PC-9 (cell line): ENCODE measurements around the gene HTR4.

Experiments
- EZH2 ChIP-seq: fragments of 200-600 bp; sonication (generic); IDR thresholded peaks from 2 replicates; pipeline ENCODE4 v1.8.0; 2017; ENCODE audit warnings: antibody characterized with exemption, low read depth
- TF ChIP-seq, protein P1 (sequence below): fragments of 200-600 bp; sonication (generic); conservative IDR thresholded peaks from 2 replicates; pipeline ENCODE4 v1.6.1; 2017; ENCODE audit warnings: mixed run types, antibody characterized with exemption, mild to moderate bottlenecking, moderate library complexity

DNA sequence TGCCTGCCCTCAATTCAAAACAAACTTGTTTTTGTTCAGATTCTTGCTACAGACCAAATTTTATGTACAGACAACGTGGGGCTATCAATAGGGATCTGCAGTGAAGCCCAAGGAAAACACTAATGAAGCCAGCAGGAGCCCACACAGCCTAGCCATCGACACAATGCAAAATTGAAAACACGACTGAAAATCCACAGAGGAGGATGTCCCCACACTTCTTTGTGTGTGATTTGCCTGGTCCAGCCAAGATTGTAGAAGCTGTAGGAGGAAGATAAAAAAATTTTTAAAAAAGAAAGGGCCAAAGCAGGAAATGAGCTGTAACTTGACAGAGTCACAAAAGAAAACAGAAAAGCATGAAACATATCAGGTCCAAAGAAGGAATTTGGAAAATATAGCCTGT is 34.8 kb downstream of the HTR4 start:
- TF ChIP-seq, protein P1, sequence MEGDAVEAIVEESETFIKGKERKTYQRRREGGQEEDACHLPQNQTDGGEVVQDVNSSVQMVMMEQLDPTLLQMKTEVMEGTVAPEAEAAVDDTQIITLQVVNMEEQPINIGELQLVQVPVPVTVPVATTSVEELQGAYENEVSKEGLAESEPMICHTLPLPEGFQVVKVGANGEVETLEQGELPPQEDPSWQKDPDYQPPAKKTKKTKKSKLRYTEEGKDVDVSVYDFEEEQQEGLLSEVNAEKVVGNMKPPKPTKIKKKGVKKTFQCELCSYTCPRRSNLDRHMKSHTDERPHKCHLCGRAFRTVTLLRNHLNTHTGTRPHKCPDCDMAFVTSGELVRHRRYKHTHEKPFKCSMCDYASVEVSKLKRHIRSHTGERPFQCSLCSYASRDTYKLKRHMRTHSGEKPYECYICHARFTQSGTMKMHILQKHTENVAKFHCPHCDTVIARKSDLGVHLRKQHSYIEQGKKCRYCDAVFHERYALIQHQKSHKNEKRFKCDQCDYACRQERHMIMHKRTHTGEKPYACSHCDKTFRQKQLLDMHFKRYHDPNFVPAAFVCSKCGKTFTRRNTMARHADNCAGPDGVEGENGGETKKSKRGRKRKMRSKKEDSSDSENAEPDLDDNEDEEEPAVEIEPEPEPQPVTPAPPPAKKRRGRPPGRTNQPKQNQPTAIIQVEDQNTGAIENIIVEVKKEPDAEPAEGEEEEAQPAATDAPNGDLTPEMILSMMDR, result no peak
- no peak for TF ChIP-seq EZH2
